Measurements from ENCODE around the gene MAGI2.
"Not testable (repeated sequence)": the region's sequence is repeated elsewhere in the genome, so short reads cannot be mapped to it uniquely, and the experiment has no call there.

DNA sequence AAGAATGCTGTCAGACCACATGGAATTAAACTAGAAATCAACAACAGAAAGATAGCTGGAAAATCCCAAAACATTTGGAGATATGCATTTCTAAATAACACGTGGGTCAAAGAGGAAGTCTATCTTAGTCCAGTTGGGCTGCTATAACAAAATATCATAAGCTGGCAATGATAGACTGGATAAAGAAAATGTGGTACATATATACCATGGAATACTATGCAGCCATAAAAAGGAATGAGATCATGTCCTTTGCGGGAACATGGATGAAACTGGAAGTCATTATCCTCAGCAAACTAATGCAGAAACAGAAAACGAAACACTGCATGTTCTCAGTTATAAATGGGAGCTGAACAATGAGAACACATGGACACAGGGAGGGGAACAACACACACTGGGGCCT, 1454.3 kb downstream of the MAGI2 start:
- not testable (repeated sequence) for TF ChIP-seq EZH2 (IDR thresholded peaks at IDR 0.05; ENCODE audit: borderline replicate concordance, low read depth, low read length, severe bottlenecking)
- TF ChIP-seq, protein P1, sequence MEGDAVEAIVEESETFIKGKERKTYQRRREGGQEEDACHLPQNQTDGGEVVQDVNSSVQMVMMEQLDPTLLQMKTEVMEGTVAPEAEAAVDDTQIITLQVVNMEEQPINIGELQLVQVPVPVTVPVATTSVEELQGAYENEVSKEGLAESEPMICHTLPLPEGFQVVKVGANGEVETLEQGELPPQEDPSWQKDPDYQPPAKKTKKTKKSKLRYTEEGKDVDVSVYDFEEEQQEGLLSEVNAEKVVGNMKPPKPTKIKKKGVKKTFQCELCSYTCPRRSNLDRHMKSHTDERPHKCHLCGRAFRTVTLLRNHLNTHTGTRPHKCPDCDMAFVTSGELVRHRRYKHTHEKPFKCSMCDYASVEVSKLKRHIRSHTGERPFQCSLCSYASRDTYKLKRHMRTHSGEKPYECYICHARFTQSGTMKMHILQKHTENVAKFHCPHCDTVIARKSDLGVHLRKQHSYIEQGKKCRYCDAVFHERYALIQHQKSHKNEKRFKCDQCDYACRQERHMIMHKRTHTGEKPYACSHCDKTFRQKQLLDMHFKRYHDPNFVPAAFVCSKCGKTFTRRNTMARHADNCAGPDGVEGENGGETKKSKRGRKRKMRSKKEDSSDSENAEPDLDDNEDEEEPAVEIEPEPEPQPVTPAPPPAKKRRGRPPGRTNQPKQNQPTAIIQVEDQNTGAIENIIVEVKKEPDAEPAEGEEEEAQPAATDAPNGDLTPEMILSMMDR (IDR thresholded peaks at IDR 0.05; ENCODE audit: borderline replicate concordance, extremely low read depth, low read length, poor library complexity, severe bottlenecking) = not testable (repeated sequence)

Measured in DND-41 (cell line).